B cell (primary cell): ENCODE results near the gene TCF7L2. TPM values are rescaled to one million over a fixed set of nuclear protein-coding genes. Genes with fewer than 3 reads are reported as not detected.

Source experiments
- ATAC-seq: fragments of 200-7000 bp; cut with Tn5 transposase; one replicate; pipeline ENCODE4 v1.10.0; 2021; ENCODE audit warnings: low read depth, mild to moderate bottlenecking, moderate number of reproducible peaks, moderate library complexity
- CTCF ChIA-PET: fragments of 350-600 bp; sonication (Branson Sonifier 250); formaldehyde crosslinking; loops from one replicate; lab custom pipeline; 2021; ENCODE audit warnings: antibody characterized with exemption, inconsistent platforms; lab: Charles Lee
- POLR2A ChIA-PET: fragments of 350-600 bp; sonication (Branson Sonifier 250); formaldehyde crosslinking; loops from one replicate; lab custom pipeline; 2021; ENCODE audit warnings: antibody characterized with exemption; lab: Charles Lee
- DNase-seq: peaks from one replicate; pipeline ENCODE4 v3.0.0; 2013
- H2AFZ ChIP-seq: 2 replicates; pipeline ENCODE4 v1.6.1; 2012; ENCODE audit warnings: mild to moderate bottlenecking, low read depth, low read length; ENCODE audit not compliant: insufficient read depth, poor library complexity, severe bottlenecking
- H3K27ac ChIP-seq, 2 donors: 1 replicate in 1 of 2; 2 replicates in 1 of 2; pipeline ENCODE4 v1.5.1; 2012 to 2013; ENCODE audit warnings: low read length in 2 of 2, mild to moderate bottlenecking in 2 of 2, moderate library complexity in 1 of 2
- H3K27me3 ChIP-seq, 4 experiments: fragments of 200-600 bp in 1 of 4; sonication (generic) in 1 of 4; replicated peaks in 1 of 4; 1 replicate in 2 of 4; 2 replicates in 2 of 4; pipeline versions ENCODE4 v1.6.1 to v1.7.0; 2013 to 2016; ENCODE audit warnings: low read length in 3 of 4, mild to moderate bottlenecking in 2 of 4, mixed read lengths in 1 of 4, moderate library complexity in 1 of 4; ENCODE audit not compliant: insufficient read depth in 4 of 4, control insufficient read depth in 3 of 4; ENCODE audit errors: control extremely low read depth in 1 of 4
- H3K36me3 ChIP-seq, 2 experiments: replicated peaks in 1 of 2; 1 replicate in 1 of 2; 2 replicates in 1 of 2; pipeline versions ENCODE4 v1.6.1 to v1.7.1; 2013; ENCODE audit warnings: low read length in 1 of 2; ENCODE audit not compliant: insufficient read depth in 2 of 2, control insufficient read depth in 1 of 2; ENCODE audit errors: control extremely low read depth in 1 of 2, extremely low read depth in 1 of 2
- H3K4me1 ChIP-seq, 2 donors: fragments of 200-600 bp in 1 of 2; sonication (generic) in 1 of 2; 1 replicate in 1 of 2; 2 replicates in 1 of 2; pipeline versions ENCODE4 v1.5.1 to v1.6.1; 2013 to 2017; ENCODE audit warnings: low read length in 2 of 2; ENCODE audit not compliant: control insufficient read depth in 2 of 2, insufficient read depth in 2 of 2
- H3K4me2 ChIP-seq: replicated peaks from 2 replicates; pipeline ENCODE3; 2012; ENCODE audit warnings: mild to moderate bottlenecking, low read depth, low read length; ENCODE audit not compliant: poor library complexity, severe bottlenecking
- H3K4me3 ChIP-seq, 5 experiments: fragments of 200-600 bp in 1 of 5; sonication (generic) in 1 of 5; 1 replicate in 3 of 5; 2 replicates in 2 of 5; pipeline versions ENCODE4 v1.5.1 to v1.7.0; 2011 to 2016; ENCODE audit warnings: low read length in 4 of 5, mild to moderate bottlenecking in 4 of 5, low read depth in 2 of 5, control low read depth in 1 of 5, moderate library complexity in 1 of 5; ENCODE audit not compliant: insufficient read depth in 1 of 5; ENCODE audit errors: control extremely low read depth in 1 of 5, extremely low read depth in 1 of 5
- H3K79me2 ChIP-seq: fragments of 200-600 bp; sonication (generic); one replicate; pipeline ENCODE4 v1.6.0; 2016; ENCODE audit warnings: low read length; ENCODE audit not compliant: control insufficient read depth, insufficient read depth
- H3K9ac ChIP-seq: fragments of 200-600 bp; sonication (generic); 2 replicates; pipeline ENCODE4 v1.6.1; 2017; ENCODE audit warnings: mild to moderate bottlenecking, low read length, moderate library complexity
- H3K9me3 ChIP-seq, 3 donors: one replicate each; pipeline versions ENCODE4 v1.6.1 to v1.7.1; 2013; ENCODE audit warnings: low read length in 2 of 3; ENCODE audit not compliant: control insufficient read depth in 2 of 3, insufficient read depth in 1 of 3; ENCODE audit errors: control extremely low read depth in 1 of 3
- H4K20me1 ChIP-seq: 2 replicates; pipeline ENCODE4 v1.6.0; 2012; ENCODE audit warnings: mild to moderate bottlenecking, low read length; ENCODE audit not compliant: insufficient read depth, control insufficient read depth, poor library complexity, severe bottlenecking
- H3K27ac Mint-ChIP-seq: one replicate; pipeline ENCODE4 v1.8.0; 2021; ENCODE audit warnings: mixed read lengths
- H3K27me3 Mint-ChIP-seq: one replicate; pipeline ENCODE4 v1.8.0; 2021; ENCODE audit warnings: mixed read lengths
- H3K4me1 Mint-ChIP-seq: one replicate; pipeline ENCODE4 v1.8.0; 2021; ENCODE audit warnings: mixed read lengths
- H3K4me3 Mint-ChIP-seq: one replicate; pipeline ENCODE4 v1.8.0; 2021; ENCODE audit warnings: mixed read lengths
- H3K9me3 Mint-ChIP-seq: one replicate; pipeline ENCODE4 v1.8.0; 2022; ENCODE audit warnings: mixed read lengths; ENCODE audit not compliant: insufficient read depth
- EZH2 ChIP-seq: IDR thresholded peaks from 2 replicates; pipeline ENCODE4 v1.6.1; 2012; ENCODE audit warnings: borderline replicate concordance, low read depth, mild to moderate bottlenecking, moderate library complexity, low read length; ENCODE audit not compliant: insufficient read depth, poor library complexity, severe bottlenecking
- WGBS: methylation state at CpG from one replicate; pipeline ENCODE4 v1.1.5; 2013; ENCODE audit warnings: missing lambda C conversion rate; ENCODE audit not compliant: insufficient coverage; 5-methylcytosine and 5-hydroxymethylcytosine counted together
- intact Hi-C: fragments of 100-400 bp; cut with micrococcal nuclease; formaldehyde crosslinking; loops from one replicate; pipeline ENCODE4 v1.10.0; 2022
- polyA plus RNA-seq: library from polyadenylated mRNA; depleted of rRNA; stranded (reverse); fragments of >200 nt; gene quantifications from 2 replicates; pipeline ENCODE4 v1.2.3, GENCODE V29; 2012
- total RNA-seq, 2 donors: library from RNA; stranded (reverse); fragments of 120-200 nt in 1 of 2; gene quantifications; 1 replicate in 1 of 2; 2 replicates in 1 of 2; pipeline versions ENCODE4 v1.2.3 to v1.2.4, GENCODE V29; 2013 to 2022
- TF ChIP-seq, protein P1 (sequence below): fragments of 200-600 bp; IDR thresholded peaks from one replicate; pipeline ENCODE4 v1.8.0; 2022; ENCODE audit warnings: antibody characterized with exemption, mild to moderate bottlenecking

The TCF7L2 gene
- total and polyA plus RNA-seq, 2 donors (not counting 1 experiment from before 2014, with no cell fraction given), result 0.48 to 1.1 TPM

DNA sequence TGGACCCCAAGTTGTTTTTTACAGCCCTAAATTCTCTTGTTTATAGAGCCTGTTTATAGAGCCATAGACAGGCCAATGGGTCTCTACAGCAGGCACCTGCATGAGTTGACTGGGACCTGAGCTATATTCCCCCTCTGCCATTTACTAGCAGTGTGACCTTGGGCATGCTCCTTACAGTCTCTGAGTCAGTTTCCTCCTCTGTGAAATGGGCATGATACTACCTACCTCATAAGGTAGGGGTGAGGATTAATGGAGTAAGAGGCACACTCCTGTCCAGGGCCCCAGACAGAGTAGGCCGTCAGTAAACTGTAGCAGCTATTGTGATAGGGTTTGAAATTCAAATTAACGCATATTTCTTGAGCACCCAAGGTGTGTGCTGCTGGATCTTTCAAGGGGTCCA is 138.1 kb downstream of the TCF7L2 start:
- intact Hi-C loops, result no loop called here
- H3K4me1 ChIP-seq, result no peaks in the 10 kb centered on the region
- no peak overlapping the region for H3K27ac ChIP-seq
- H4K20me1 ChIP-seq, result no peaks in the 10 kb centered on the region
- H2AFZ ChIP-seq, result no peak overlapping the region
- no peaks in the 10 kb centered on the region for H3K79me2 ChIP-seq
- H3K36me3 ChIP-seq, result no peaks in the 10 kb centered on the region
- H3K27ac Mint-ChIP-seq, result no peak overlapping the region
- H3K27me3 ChIP-seq, result no peaks in the 10 kb centered on the region
- ATAC-seq (no peak), DNase-seq (no peak)
- no peak overlapping the region for H3K4me3 Mint-ChIP-seq
- TF ChIP-seq, protein P1, sequence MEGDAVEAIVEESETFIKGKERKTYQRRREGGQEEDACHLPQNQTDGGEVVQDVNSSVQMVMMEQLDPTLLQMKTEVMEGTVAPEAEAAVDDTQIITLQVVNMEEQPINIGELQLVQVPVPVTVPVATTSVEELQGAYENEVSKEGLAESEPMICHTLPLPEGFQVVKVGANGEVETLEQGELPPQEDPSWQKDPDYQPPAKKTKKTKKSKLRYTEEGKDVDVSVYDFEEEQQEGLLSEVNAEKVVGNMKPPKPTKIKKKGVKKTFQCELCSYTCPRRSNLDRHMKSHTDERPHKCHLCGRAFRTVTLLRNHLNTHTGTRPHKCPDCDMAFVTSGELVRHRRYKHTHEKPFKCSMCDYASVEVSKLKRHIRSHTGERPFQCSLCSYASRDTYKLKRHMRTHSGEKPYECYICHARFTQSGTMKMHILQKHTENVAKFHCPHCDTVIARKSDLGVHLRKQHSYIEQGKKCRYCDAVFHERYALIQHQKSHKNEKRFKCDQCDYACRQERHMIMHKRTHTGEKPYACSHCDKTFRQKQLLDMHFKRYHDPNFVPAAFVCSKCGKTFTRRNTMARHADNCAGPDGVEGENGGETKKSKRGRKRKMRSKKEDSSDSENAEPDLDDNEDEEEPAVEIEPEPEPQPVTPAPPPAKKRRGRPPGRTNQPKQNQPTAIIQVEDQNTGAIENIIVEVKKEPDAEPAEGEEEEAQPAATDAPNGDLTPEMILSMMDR, result no peak
- TF ChIP-seq EZH2, result no peak
- POLR2A ChIA-PET, result no interaction called here
- 97% methylated on average over 2 of the region's 2 CpGs for WGBS
- H3K4me1 Mint-ChIP-seq, result peaks cover 2% of the 10 kb centered on the region
- H3K9me3 Mint-ChIP-seq, result peaks cover 2% of the 10 kb centered on the region
- H3K4me2 ChIP-seq, result no peak overlapping the region
- no peak overlapping the region for H3K9ac ChIP-seq
- no peak overlapping the region for H3K4me3 ChIP-seq
- peaks cover under 1 to 23% (median 1%) of the 10 kb centered on the region in 3 donors for H3K9me3 ChIP-seq
- H3K27me3 Mint-ChIP-seq, result no peaks in the 10 kb centered on the region
- CTCF ChIA-PET, result no interaction called here

DNA sequence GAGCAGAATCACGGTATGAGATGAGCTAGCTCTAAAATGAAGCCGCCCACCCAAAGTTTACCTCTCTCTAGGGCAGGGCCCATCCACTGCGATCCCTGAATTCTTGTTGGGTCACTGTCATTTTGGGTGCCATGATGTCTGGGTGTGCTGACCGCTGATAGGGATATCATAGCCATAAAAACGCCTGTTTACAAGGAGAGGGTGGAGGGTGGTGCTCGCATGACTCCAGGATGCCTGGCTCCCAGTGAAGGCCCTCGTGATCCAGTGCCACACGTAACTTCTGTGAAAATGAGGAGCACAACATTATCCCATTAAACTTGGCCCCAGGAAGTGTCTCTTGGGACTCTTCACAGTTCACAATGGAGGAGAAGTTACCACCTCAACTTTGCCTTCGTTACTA is 139.5 kb downstream of the TCF7L2 start:
- TF ChIP-seq, protein P1, result no peak
- TF ChIP-seq EZH2, result no peak
- Histone ChIP-seq H3K9me3 (peaks cover 3 to 27% (median 9%) of the 10 kb centered on the region in 3 donors), H3K4me2 (no peak overlapping the region), H3K27ac (no peak overlapping the region), H3K4me1 (peaks cover 6 to 8% of the 10 kb centered on the region in 2 donors), H4K20me1 (no peaks in the 10 kb centered on the region), H3K36me3 (no peaks in the 10 kb centered on the region), H3K9ac (no peak overlapping the region), H2AFZ (no peak overlapping the region), H3K4me3 (no peak overlapping the region), H3K79me2 (no peaks in the 10 kb centered on the region), H3K27me3 (no peaks in the 10 kb centered on the region)
- Mint-ChIP-seq H3K27ac (no peak overlapping the region), H3K4me1 (peaks cover 16% of the 10 kb centered on the region), H3K9me3 (peaks cover 5% of the 10 kb centered on the region), H3K27me3 (no peaks in the 10 kb centered on the region), H3K4me3 (no peak overlapping the region)
- ATAC-seq (no peak), DNase-seq (no peak)
- 70% methylated on average over 5 of the region's 9 CpGs for WGBS
- CTCF ChIA-PET, result no interaction called here
- POLR2A ChIA-PET, result no interaction called here
- intact Hi-C loops, result no loop called here
